Activated CD8-positive, alpha-beta memory T cell treated with anti-CD3 and anti-CD28 coated beads, Interleukin-2, amount 50 U/mL, for 24 hours (primary cell): ENCODE data around the gene CCL13.

ENCODE experiments used
- DNase-seq: peaks from one replicate; pipeline ENCODE4 v3.0.0-alpha.2; 2020; ENCODE audit errors: extremely low read depth

The CCL13 gene

DNA sequence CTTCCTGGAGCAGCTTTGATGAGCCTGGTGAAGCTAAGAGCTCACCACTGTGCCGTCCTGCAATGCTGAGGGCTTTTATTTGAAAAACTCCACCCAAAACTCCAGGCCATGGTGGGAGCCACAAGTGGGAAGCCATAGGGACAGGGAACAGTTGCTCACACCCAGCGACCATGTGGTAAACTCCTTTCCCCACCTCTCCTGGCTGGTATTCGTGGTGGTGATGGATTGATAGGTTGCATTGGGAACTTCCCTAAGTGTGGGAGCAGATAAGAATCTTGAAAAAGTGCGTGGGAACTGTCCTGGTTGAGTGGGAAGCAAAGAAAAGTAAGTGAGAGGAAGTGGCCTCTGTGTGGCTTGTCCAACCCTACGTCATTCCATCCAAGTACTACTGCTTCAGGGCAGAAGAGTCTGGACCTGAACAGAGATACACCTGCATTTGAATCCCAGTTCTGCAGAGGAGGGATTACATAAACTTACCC lies 6.9 kb downstream of the CCL13 start, which contains the start of gene CCL1:
Gene CCL1, minus strand, starts transcription at position 51 of the 479 bp plus-strand sequence. CDS start 72 bp downstream, outside the sequence.
- no peak for DNase-seq

GRCh38 chr17:34364751-34365150 lies 8.5 kb downstream of the CCL13 start:
- no peak for DNase-seq

DNA sequence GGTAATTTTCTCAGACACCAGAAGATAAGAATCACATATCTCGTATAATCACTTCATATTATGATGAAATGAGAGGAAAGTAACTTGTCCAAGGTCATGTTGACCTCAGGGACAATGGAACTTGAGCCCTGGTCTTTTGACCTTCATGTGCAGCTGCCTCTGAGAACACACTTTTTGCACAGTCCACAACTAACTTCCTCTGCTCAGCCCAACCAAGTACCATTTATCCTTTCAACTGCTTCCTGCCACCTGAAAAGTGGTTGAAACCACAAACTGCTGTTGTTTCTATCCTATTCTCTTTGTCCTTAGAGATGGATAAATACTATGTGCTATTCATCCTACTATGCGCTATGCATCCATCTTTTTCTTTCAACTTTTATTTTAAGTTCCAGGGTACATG lies 9.1 kb downstream of the CCL13 start:
- no peak for DNase-seq

GRCh38 chr17:34366010-34366409 lies 9.7 kb downstream of the CCL13 start:
- no peak for DNase-seq

DNA sequence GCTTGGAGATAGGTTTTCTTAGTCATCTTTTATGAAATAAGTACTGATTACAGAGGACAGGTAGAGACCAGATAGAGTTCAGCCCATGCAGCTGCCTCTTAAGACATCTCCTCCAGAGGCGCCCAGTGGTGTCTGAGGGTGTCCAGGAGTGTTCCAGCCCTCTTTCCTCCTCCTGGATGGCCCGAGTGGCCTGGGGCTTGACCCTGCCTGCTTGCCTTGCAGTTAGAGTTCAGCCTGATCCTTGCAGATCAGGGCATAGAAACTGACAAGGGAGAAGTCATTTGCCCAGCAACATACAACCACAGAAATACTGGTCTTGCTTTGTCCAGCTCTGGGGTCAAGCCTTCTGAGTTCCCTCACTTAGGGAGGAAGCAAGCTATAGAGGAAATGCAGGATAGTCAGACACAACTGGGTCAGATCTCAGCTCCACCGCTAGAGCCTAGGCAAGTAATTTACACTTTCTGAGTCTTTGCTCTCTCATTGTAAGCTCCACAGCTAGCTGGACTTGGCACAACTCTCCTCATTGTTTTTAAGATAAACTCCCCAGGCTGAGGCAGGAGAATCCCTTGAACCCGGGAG lies 10.3 kb downstream of the CCL13 start:
- DNase-seq, result no peak

DNA sequence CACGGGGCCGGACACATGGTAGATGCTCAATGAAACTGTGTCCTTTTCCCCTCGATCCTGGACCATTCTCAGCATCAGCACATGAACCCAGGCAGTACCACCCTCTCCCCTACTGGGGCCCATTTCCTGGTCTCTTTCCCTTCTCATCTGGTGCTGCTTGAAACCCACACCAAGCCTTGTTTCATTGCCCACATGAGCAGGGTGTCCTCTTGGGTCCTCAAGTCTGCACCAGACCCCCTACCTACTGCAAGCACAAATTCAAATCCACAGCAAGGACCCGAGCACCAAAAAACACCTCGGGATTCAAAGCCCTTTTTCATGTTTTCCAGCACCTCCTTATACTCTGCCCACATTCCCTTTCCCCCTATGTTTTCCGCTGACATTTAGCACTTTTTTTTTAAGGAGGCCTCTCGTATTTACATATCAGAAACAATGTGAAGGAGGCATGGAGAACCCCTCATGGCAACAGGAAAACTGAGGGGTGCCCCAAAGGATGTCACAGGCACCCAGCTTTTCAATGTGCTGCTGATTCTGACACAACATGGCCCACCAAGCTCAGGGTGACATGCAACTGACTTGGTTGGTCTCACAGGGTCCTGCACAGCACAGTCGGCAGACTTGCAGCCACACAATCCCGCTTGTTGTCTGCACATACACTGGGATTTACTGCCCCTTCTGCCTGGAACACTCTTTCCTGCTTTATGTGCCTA lies 11.4 kb downstream of the CCL13 start:
- DNase-seq, result no peak

- no peak for DNase-seq
These were observed 12.1 kb downstream of the CCL13 start for GRCh38 chr17:34368196-34368945.

GRCh38 chr17:34368946-34369500 lies 12.7 kb downstream of the CCL13 start:
- no peak for DNase-seq

DNA sequence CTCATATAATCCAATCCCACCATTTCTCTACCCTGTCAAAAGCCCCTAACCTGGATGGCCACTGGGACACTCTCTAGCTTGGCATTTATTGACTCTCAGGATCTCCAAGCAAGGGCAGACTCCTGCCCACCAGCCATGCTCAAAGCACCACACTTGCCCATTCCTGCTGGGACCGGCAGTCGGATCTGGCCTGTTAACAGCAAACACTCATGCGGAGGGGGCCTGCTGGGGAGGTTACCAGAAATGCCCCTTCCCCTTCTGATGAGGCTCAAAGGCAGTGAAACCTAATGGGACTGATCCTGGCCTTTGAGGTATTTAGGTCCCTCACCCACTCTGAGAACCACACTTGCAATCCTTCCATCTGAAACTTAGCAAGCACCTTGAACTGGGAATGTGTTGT lies 13.3 kb downstream of the CCL13 start:
- no peak for DNase-seq

DNA sequence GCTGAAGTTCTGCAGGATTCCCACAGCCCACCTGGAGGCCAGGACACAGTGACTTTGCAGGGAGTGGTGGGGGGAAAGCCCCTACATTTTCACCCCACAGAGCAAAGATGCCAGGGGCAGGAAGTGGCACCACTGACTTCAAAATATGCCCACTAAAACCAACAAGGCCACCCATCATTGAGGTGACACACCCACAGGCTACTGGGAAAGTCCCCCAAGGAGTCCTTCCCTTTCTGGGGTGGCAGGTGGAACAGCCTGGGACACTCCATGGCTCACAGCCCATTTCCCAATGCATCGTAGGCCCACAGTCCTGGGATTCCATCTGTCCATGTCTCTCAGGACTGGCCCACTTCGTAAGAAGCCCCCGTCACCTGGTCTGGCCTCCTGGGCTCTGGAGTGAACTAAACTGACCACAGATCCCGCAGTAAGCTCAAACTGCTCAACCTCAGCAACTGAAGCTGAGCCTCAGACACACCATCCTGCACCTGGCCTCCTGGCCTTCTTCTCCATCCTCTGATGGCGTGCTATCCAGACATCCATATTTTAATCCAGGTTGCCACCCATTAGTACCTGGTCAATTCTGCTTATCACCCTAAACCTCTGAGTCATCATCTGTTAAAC lies 14.2 kb downstream of the CCL13 start:
- no peak for DNase-seq

- DNase-seq, result no peak
These were observed 14.7 kb downstream of the CCL13 start for GRCh38 chr17:34370997-34371395.

DNA sequence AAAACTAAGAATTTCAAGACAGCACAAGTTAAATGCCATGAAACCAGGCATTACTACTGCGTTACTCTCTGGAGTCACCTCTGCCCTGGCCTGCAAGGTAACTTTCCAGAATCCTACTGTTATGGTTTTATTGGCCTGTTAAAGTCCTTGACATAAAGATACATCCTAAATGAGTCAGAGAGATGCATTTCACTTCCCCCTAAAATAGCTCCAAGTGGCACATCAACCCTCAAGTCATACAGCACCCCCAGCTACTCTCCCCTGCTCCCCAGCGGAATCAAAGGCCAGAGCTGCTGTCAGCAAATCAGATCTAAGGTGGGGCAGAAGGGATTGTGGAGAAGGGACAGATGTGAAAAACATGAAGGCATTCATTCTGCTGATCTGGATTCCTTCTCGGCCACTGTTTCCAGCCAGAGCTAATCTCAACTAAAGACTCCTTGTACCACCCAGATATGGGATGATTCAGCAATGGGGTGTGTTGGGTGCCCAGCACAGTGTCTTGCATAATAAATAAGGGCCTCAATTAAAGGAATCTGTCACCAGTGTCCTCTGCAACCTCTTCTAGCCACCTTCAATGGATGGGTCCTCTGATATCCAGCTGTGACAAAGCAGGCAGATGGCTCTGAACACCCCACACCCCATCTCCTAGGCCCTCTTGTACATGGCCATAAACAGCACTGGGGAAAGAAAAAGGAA lies 15.3 kb downstream of the CCL13 start:
- DNase-seq, result no peak

- DNase-seq, result no peak
These were observed 18.2 kb downstream of the CCL13 start for GRCh38 chr17:34374457-34374856.

DNA sequence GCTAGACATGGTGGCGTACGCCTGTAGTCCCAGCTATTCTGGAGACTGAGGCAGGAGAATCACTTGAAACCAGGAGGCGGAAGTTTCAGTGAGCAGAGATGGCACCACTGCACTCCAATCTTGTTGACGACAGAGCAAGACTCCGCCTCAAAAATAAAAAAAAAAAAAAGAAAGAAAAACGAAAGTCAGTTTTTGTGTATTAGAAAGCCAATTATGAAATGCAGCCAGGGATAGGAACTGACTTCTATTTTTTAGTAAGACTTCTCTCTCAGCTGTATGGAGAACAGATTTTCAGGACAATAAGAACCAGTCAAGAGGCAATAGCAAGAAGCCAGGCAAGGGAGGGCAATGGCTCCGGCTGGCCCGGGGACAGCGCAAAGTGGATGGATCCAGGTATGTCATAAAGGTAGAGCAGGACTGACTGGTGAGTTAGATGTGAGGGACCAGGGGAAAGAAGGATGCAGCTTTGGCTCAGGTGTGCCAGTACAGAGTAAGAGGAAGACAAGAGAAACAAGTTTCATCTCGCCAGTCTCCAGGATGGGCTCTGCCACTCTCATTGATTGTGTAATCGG lies 19.2 kb downstream of the CCL13 start:
- DNase-seq, result no peak

GRCh38 chr17:34377078-34377823 lies 21.0 kb downstream of the CCL13 start:
- DNase-seq, result no peak

DNA sequence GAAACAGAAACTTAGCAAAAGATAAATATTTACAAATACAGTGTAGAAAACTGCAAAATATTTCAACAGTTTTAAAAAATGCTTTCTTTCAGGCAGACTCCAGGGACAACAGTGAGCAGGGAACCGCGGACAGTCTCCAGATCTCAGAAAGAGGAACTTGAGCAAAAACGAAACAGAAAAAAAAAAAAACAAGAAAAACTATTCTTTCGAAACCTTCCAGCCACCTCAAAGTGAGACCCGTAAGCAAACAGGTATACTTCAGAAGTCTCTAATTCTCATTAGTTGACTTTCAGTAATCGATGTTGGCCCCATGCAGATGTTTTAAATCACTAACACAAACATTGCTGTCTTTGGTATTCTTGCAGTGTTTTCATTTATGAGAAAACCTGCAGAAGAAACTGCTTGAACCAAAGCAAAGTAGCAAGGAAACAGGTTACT lies 22.4 kb downstream of the CCL13 start:
- DNase-seq, result no peak

GRCh38 chr17:34379868-34380267 lies 23.6 kb downstream of the CCL13 start:
- no peak for DNase-seq

- DNase-seq, result peak; percentile 10
These were observed 26.4 kb downstream of the CCL13 start for GRCh38 chr17:34382621-34383124.

GRCh38 chr17:34383216-34383615 lies 26.9 kb downstream of the CCL13 start:
- no peak for DNase-seq

DNA sequence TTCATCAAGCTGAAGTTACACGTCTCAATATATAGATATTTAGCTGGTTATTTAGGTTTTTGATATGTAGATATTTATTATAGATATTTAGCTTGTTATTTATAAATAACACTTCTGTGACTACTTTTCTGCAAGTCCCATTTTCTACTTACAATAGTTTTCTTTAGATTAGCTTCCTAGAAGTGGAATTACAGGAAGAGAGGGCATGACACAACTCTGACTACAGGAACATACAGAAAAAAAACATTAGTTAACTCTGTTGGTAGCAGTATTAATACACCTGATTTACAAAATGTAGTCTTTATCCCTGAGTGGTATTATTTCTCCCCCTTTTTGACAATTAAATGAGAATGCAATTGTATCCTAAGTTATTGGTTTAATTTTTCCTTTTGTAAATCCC lies 28.0 kb downstream of the CCL13 start:
- DNase-seq, result no peak
